AG20443 (cell line): ENCODE data around the gene RELL2.

ENCODE experiments used
- DNase-seq: peaks from one replicate; pipeline ENCODE4 v3.0.0; 2012; ENCODE audit warnings: low spot score, mixed read lengths

Gene RELL2

GRCh38 chr5:141618804-141619554 is 17.8 kb upstream of the RELL2 start, which contains the start of gene DIAPH1:
Gene DIAPH1, minus strand, starts transcription at chr5:141619000. Its CDS starts 86 bp downstream, at chr5:141618914.
- peak; percentile 95 for DNase-seq

GRCh38 chr5:141623186-141623585 is 13.6 kb upstream of the RELL2 start:
- DNase-seq: no peak

DNA sequence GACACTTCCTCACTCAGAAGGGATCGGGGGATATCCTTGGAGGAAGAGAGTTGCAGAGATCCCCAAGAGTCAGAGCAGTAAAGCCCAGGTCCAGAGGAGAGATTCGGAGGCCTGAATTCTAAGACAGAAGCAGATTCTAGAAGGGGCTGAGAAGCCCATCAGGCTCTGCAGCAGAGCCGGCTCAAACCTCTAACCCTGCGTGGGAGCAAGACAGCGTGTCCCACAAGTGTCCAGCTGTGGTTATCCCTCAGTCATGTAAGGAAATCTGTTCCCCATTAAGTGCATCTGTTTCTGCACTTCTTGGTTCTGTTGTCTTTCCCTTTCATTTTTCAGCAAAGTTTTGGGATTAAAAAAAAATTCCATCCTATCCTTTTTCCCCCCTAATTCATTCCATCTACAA is 13.2 kb upstream of the RELL2 start:
- no peak for DNase-seq

DNA sequence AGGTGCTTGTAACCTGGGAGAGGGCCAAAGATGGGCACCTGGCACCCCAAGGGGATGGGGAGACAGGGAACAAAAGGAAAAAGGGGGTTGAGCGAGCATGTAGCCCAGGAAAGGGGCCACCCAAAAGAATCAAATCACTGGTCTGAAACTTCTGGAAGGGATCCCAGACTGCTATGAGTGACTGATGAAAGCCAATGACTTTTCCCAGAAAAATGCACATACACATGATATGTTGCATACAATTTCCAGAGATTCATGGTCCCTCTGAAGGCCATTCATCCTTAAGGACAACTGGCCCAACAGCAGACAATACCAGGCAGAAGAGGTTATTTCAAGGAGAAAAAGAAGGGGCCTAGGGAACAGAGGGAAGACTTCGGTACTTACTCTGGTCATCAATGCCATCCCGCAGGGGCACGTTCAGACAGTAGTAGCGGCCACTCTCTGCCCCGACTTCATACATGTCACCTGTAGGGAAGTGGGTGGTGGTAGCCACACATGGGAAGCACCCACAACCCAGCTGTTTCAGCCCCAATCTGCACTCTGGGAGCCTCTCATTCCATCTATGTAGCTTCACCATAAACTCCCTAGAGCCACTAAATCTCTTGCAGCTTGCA is 8.5 kb upstream of the RELL2 start:
- DNase-seq: no peak

- DNase-seq: no peak
These were observed 6.1 kb upstream of the RELL2 start for GRCh38 chr5:141630570-141631140.

GRCh38 chr5:141632650-141633049 is 4.1 kb upstream of the RELL2 start:
- no peak for DNase-seq

GRCh38 chr5:141633871-141634561 is 2.8 kb upstream of the RELL2 start:
- DNase-seq: no peak

DNA sequence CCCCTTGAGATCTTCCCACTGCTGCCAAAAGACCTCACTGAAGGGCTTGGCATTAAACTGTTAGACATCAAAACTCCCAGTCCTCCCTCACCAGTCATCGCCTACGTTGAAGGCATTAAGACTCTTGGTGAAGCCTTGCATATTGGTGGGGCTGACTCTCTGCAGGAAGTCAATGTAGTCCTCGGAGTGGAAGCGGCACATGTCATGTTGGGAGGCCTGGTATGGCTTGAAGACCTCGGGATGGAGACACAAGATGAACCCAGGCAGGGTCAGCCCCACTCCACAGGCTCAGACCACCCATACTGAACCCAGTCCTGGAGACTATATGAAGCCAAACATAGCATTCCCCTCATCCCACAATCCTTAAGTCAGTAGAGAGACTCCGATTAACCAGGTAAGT is 2.1 kb upstream of the RELL2 start:
- DNase-seq: no peak

DNA sequence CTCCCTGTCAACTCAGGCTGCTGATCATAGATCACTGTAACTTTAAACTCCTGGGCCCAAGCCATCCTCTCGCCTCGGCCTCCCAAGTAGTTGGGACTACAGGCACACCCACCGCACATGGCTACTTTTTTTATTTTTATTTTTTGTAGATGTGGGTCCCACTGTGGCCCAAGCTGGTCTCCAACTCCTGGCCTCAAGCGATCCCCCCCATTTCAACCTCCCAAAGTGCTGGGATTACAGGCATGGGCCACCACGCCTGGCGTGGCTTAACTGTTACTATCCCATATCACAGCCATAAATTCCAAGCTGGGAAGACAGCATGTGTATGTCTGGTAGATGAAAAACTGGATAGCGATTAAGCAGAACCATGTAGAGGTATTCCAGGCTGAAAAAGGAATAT is 1.2 kb upstream of the RELL2 start:
- no peak for DNase-seq

GRCh38 chr5:141636106-141636412 is 738 bp upstream of the RELL2 start:
- DNase-seq: no peak

GRCh38 chr5:141637123-141637766 is 448 bp downstream of the RELL2 start:
- peak; percentile 30 for DNase-seq

DNA sequence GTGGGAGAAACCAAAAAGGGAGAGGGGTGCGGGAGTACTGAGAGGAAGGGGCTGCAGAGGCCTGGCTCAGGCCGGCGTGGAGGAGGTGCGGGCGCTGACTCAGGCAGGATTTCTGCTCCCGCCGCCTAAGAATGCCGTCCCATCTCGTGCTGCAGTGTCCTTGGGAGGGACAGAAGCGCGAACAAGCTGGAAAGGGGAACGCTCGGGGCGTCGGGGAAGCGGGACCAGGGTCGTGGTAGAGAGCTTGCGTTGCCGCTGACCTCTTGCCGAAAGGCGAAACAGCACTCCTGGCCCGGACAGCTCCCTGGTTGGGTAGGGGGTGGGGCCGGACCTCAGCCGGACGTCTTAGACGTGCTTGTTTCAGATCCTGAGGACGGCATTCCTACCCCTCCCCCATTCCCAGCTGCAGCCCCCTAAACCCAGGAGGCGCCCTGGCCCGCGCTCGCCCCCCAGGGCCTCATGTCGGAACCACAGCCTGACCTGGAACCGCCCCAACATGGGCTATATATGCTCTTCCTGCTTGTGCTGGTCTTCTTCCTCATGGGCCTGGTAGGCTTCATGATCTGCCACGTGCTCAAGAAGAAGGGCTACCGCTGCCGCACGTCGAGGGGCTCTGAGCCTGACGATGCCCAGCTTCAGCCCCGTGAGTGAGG is 1.1 kb downstream of the RELL2 start:
- peak; percentile 74 for DNase-seq

DNA sequence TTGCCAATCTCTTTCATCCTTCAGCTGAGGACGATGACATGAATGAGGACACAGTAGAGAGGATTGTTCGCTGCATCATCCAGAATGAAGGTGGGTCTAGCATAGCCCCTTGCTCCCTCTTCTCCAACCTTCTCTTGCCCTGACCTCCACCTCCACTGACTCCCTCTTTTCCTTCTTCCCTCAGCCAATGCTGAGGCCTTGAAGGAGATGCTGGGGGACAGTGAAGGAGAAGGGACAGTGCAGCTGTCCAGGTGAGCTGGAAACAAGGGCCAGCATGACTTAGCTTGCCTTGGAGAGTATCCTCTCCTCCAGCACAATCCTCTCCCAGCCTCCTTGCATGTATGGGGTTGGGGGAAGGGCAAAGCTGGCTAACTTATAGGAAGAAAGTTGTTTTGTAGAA is 2.0 kb downstream of the RELL2 start:
- no peak for DNase-seq

DNA sequence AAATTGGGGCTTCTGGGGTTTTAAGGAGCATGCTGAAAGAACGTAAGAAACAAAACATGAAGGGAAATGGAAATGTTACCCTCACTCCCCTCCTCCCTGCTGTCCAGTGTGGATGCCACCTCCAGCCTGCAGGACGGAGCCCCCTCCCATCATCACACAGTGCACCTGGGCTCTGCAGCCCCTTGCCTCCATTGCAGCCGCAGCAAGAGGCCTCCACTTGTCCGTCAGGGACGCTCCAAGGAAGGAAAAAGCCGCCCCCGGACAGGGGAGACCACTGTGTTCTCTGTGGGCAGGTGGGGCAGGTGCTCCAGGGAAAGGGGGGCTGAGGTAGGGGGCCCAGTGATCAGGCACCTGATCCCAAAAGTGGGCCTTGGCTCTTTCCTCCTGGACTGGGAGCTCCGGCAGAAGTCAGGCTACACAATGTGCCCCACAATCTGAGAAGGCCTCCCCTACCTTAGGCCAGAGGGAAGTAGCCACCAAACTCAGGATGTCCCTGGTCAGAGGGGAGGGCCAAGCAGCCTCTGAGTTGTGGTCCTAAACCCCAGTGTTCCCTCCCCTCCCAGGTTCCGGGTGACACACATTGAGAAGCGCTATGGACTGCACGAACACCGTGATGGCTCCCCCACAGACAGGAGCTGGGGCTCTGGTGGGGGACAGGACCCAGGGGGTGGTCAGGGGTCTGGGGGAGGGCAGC is 2.7 kb downstream of the RELL2 start:
- DNase-seq: no peak

- no peak for DNase-seq
These were observed 3.2 kb downstream of the RELL2 start for GRCh38 chr5:141640051-141640415.

DNA sequence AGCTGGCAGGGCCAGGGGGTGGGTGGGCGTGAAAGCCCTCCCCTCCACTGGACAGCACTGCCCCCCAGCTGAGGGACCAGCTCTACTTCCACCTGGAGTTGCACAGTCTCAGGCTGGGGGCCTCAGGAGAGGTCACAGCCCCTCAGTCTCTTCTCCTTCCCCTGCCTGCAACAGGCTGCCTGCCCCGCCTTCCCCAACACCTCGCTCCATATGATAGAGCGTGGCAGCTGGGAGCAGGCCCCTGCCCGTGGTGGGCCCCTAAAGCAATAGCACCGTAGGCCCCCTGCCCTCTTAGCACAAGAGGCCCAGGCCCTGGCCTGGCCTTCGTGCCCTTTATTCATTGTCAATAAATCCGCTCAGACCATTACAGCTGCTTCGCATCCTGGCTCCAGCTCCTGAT is 3.9 kb downstream of the RELL2 start:
- no peak for DNase-seq

DNA sequence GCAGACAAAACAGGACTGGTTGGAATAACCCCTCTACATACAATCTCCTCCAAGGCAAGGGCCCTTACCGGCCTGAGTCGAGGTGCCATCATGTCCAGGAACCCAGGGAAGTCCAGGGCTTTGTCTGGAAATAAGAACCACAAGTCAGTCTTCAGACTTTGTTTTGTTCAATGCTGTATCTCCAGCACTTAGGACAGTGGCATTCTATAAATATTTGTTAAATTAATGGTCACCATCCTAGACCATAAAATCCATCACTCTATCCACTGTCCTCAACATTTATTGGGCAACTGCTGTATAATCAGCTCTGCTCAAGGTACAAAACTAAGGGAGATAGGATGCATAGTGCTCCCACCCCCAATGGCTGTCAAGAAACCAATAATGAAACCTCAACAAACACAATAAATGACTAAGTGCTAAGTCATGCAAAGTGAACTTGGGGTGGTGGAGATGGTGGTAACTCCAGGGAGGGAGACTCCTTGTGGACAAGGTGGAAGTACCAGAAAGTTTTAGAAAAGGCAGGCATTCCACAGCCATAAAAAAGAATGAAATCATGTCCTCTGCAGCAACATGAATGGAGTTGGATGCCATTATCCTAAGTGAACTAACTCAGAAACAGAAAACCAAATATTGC is 5.0 kb downstream of the RELL2 start:
- peak; percentile 74 for DNase-seq

- DNase-seq: no peak
These were observed 9.2 kb downstream of the RELL2 start for GRCh38 chr5:141646026-141646425.

GRCh38 chr5:141647242-141647641 is 10.4 kb downstream of the RELL2 start:
- no peak for DNase-seq

DNA sequence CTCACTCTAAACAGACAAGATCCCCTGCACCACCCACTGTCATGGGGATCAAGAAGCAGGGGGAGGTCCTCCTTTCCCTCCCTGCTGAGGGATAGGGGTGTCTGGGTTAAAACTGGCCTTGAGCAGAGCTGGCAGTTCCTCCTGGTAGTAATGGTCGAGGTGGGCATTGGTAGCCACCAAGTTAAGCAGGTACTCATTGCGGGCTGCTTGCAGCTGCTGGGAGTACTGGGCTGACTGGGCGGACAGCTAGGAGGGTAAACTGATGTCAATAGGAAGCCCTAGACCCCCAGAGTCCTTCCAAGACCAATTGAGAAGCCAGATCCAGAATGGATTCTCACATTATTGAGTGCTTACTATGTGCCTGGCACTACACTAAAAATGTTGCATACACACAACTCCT is 11.1 kb downstream of the RELL2 start:
- no peak for DNase-seq
